Measurements from ENCODE around the gene EFNA5. TPM values are rescaled to one million over a fixed set of nuclear protein-coding genes. Genes with fewer than 3 reads are reported as not detected.

EFNA5 gene
- polyA plus RNA-seq, 1 of the 3 experiments (the other 2 are of a cell fraction) = 0.81 TPM

DNA sequence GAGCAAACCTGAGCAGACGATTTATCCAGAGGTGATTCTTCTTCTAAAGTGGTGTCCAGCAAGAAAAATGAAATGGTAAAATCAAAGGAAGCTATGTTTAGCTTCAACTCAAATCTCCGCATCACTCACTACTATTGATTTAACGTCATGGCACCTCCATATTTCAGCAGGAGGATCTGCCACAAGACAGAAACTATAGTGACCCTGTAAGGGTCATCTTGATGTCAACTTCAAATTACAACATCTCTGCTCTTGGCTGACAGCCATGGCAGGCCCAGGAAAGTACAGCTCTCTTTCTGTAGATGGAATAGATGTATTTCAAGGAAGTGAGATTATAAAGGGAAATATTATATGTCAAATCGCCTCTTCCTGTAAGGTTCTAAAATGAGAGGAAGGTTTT is 10.1 kb upstream of the EFNA5 start:
- no peaks in the 10 kb centered on the region for H3K79me2 ChIP-seq (ENCODE audit: insufficient read depth)
- no peak overlapping the region for H3K9ac ChIP-seq
- no peaks in the 10 kb centered on the region for H4K20me1 ChIP-seq (ENCODE audit: insufficient read depth)
- no peak overlapping the region for H3K27ac ChIP-seq (ENCODE audit: low read depth in 2 of 2, low read length in 1 of 2)
- CTCF ChIA-PET = no interaction called here
- no peak overlapping the region for H2AFZ ChIP-seq (ENCODE audit: low read depth)
- H3F3A ChIP-seq (replicated peaks; ENCODE audit: insufficient read depth) = no peaks in the 10 kb centered on the region
- H3K4me3 ChIP-seq (ENCODE audit: low read depth in 2 of 2, low read length in 1 of 2) = no peak overlapping the region
- POLR2A ChIA-PET = no interaction called here
- no peaks in the 10 kb centered on the region for H3K36me3 ChIP-seq (replicated peaks in 1 of 2; ENCODE audit: control insufficient read depth in 1 of 2, insufficient read depth in 2 of 2, low read length in 1 of 2)
- WGBS (ENCODE audit: low lambda C conversion rate) = 80% methylated on average over 4 of the region's 4 CpGs
- no peak overlapping the region for H3K4me2 ChIP-seq
- H3K4me1 ChIP-seq (ENCODE audit: control insufficient read depth in 1 of 2, insufficient read depth in 2 of 2, low read depth in 1 of 2, low read length in 1 of 2) = no peaks in the 10 kb centered on the region
- DNase-seq = no peak
- no peaks in the 10 kb centered on the region for H3K9me2 ChIP-seq
- TF ChIP-seq GATA2 (CRISPR knock-in tag; IDR thresholded peaks at IDR 0.05) (no peak), RCOR1 (IDR thresholded peaks at IDR 0.05; ENCODE audit: low read length) (no peak), TAF1 (IDR thresholded peaks at IDR 0.05; ENCODE audit: borderline replicate concordance, low read depth, low read length) (no peak), FOSL2 (IDR thresholded peaks at IDR 0.05; ENCODE audit: borderline replicate concordance, low read depth) (no peak), RFX5 (IDR thresholded peaks at IDR 0.05; ENCODE audit: low read length) (no peak), FOXJ3 (CRISPR knock-in tag; IDR thresholded peaks at IDR 0.05) (no peak), FOXM1 (IDR thresholded peaks at IDR 0.05; ENCODE audit: low read depth) (no peak), GABPA (IDR thresholded peaks at IDR 0.05; ENCODE audit: low read depth) (no peak), TEAD4 (IDR thresholded peaks at IDR 0.05; ENCODE audit: borderline replicate concordance, insufficient read depth) (no peak), TCF12 (IDR thresholded peaks at IDR 0.05) (no peak), ELF1 (IDR thresholded peaks at IDR 0.05) (no peak), EZH2phosphoT487 (IDR thresholded peaks at IDR 0.05; ENCODE audit: borderline replicate concordance, low read depth) (no peak), RAD21 (IDR thresholded peaks at IDR 0.05; ENCODE audit: low read length) (no peak)
- TF ChIP-seq, protein P1, sequence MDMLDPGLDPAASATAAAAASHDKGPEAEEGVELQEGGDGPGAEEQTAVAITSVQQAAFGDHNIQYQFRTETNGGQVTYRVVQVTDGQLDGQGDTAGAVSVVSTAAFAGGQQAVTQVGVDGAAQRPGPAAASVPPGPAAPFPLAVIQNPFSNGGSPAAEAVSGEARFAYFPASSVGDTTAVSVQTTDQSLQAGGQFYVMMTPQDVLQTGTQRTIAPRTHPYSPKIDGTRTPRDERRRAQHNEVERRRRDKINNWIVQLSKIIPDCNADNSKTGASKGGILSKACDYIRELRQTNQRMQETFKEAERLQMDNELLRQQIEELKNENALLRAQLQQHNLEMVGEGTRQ (IDR thresholded peaks at IDR 0.05; ENCODE audit: borderline replicate concordance, low read depth, low read length) = no peak
- TF ChIP-seq, protein P2, sequence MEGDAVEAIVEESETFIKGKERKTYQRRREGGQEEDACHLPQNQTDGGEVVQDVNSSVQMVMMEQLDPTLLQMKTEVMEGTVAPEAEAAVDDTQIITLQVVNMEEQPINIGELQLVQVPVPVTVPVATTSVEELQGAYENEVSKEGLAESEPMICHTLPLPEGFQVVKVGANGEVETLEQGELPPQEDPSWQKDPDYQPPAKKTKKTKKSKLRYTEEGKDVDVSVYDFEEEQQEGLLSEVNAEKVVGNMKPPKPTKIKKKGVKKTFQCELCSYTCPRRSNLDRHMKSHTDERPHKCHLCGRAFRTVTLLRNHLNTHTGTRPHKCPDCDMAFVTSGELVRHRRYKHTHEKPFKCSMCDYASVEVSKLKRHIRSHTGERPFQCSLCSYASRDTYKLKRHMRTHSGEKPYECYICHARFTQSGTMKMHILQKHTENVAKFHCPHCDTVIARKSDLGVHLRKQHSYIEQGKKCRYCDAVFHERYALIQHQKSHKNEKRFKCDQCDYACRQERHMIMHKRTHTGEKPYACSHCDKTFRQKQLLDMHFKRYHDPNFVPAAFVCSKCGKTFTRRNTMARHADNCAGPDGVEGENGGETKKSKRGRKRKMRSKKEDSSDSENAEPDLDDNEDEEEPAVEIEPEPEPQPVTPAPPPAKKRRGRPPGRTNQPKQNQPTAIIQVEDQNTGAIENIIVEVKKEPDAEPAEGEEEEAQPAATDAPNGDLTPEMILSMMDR (IDR thresholded peaks at IDR 0.05) = no peak
- H3K27me3 ChIP-seq (ENCODE audit: insufficient read depth) = no peaks in the 10 kb centered on the region
- no peaks in the 10 kb centered on the region for H3K9me3 ChIP-seq

DNA sequence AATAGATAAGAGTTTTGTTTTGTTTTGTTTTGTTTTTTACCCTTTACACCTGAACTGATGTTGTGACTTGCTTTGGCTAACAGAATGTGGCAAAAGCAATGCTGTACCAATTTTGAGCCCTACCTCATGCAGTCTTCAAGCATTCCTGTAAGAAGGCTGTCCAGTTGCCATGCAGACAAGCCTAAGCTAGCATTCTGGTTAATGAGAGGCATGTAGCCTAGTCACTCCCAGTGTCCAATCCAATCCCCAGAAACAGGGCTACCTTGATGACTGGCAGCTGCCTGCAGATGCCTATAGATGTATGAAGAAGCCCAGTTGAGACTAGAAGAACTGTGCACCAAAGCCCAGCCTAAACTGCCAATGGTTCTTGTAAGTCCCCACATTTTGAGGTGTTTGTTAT is 9.4 kb upstream of the EFNA5 start:
- no peaks in the 10 kb centered on the region for H3K79me2 ChIP-seq (ENCODE audit: insufficient read depth)
- no peaks in the 10 kb centered on the region for H3F3A ChIP-seq (replicated peaks; ENCODE audit: insufficient read depth)
- DNase-seq = no peak
- ChIA-PET POLR2A (no interaction called here), CTCF (no interaction called here)
- no peaks in the 10 kb centered on the region for H3K9me2 ChIP-seq
- H2AFZ ChIP-seq (ENCODE audit: low read depth) = no peak overlapping the region
- no peaks in the 10 kb centered on the region for H3K27me3 ChIP-seq (ENCODE audit: insufficient read depth)
- H3K4me3 ChIP-seq (ENCODE audit: low read depth in 2 of 2, low read length in 1 of 2) = no peak overlapping the region
- H3K9ac ChIP-seq = no peak overlapping the region
- H3K4me2 ChIP-seq = no peak overlapping the region
- H3K36me3 ChIP-seq (replicated peaks in 1 of 2; ENCODE audit: control insufficient read depth in 1 of 2, insufficient read depth in 2 of 2, low read length in 1 of 2) = no peaks in the 10 kb centered on the region
- no peaks in the 10 kb centered on the region for H3K9me3 ChIP-seq
- H3K27ac ChIP-seq (ENCODE audit: low read depth in 2 of 2, low read length in 1 of 2) = no peak overlapping the region
- no peaks in the 10 kb centered on the region for H4K20me1 ChIP-seq (ENCODE audit: insufficient read depth)
- no peaks in the 10 kb centered on the region for H3K4me1 ChIP-seq (ENCODE audit: control insufficient read depth in 1 of 2, insufficient read depth in 2 of 2, low read depth in 1 of 2, low read length in 1 of 2)
- no peak for TF ChIP-seq RCOR1 (IDR thresholded peaks at IDR 0.05; ENCODE audit: low read length)
- no peak for TF ChIP-seq TEAD4 (IDR thresholded peaks at IDR 0.05; ENCODE audit: borderline replicate concordance, insufficient read depth)
- TF ChIP-seq JUND (IDR thresholded peaks at IDR 0.05) = no peak
- TF ChIP-seq RFX5 (IDR thresholded peaks at IDR 0.05; ENCODE audit: low read length) = no peak
- no peak for TF ChIP-seq MEF2A (IDR thresholded peaks at IDR 0.05; ENCODE audit: borderline replicate concordance, low read depth)
- no peak for TF ChIP-seq NRF1 (IDR thresholded peaks at IDR 0.05; ENCODE audit: low read depth, low read length)
- TF ChIP-seq ELF1 (IDR thresholded peaks at IDR 0.05) = no peak
- TF ChIP-seq, protein P3, sequence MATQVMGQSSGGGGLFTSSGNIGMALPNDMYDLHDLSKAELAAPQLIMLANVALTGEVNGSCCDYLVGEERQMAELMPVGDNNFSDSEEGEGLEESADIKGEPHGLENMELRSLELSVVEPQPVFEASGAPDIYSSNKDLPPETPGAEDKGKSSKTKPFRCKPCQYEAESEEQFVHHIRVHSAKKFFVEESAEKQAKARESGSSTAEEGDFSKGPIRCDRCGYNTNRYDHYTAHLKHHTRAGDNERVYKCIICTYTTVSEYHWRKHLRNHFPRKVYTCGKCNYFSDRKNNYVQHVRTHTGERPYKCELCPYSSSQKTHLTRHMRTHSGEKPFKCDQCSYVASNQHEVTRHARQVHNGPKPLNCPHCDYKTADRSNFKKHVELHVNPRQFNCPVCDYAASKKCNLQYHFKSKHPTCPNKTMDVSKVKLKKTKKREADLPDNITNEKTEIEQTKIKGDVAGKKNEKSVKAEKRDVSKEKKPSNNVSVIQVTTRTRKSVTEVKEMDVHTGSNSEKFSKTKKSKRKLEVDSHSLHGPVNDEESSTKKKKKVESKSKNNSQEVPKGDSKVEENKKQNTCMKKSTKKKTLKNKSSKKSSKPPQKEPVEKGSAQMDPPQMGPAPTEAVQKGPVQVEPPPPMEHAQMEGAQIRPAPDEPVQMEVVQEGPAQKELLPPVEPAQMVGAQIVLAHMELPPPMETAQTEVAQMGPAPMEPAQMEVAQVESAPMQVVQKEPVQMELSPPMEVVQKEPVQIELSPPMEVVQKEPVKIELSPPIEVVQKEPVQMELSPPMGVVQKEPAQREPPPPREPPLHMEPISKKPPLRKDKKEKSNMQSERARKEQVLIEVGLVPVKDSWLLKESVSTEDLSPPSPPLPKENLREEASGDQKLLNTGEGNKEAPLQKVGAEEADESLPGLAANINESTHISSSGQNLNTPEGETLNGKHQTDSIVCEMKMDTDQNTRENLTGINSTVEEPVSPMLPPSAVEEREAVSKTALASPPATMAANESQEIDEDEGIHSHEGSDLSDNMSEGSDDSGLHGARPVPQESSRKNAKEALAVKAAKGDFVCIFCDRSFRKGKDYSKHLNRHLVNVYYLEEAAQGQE (IDR thresholded peaks at IDR 0.05; ENCODE audit: low read depth, low read length) = no peak
- no peak for TF ChIP-seq SMC3 (IDR thresholded peaks at IDR 0.05; ENCODE audit: low read depth, low read length)
- TF ChIP-seq EZH2phosphoT487 (IDR thresholded peaks at IDR 0.05; ENCODE audit: borderline replicate concordance, low read depth) = no peak
- TF ChIP-seq FOSL2 (IDR thresholded peaks at IDR 0.05; ENCODE audit: borderline replicate concordance, low read depth) = no peak
- TF ChIP-seq FOXJ3 (CRISPR knock-in tag; IDR thresholded peaks at IDR 0.05) = no peak
- TF ChIP-seq, protein P4, sequence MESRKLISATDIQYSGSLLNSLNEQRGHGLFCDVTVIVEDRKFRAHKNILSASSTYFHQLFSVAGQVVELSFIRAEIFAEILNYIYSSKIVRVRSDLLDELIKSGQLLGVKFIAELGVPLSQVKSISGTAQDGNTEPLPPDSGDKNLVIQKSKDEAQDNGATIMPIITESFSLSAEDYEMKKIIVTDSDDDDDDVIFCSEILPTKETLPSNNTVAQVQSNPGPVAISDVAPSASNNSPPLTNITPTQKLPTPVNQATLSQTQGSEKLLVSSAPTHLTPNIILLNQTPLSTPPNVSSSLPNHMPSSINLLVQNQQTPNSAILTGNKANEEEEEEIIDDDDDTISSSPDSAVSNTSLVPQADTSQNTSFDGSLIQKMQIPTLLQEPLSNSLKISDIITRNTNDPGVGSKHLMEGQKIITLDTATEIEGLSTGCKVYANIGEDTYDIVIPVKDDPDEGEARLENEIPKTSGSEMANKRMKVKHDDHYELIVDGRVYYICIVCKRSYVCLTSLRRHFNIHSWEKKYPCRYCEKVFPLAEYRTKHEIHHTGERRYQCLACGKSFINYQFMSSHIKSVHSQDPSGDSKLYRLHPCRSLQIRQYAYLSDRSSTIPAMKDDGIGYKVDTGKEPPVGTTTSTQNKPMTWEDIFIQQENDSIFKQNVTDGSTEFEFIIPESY (IDR thresholded peaks at IDR 0.05; ENCODE audit: borderline replicate concordance, low read depth) = no peak
- no peak for TF ChIP-seq POLR2AphosphoS5 (IDR thresholded peaks at IDR 0.05; ENCODE audit: low read depth, low read length)

All from SK-N-SH (cell line).